Activated T-cell treated with anti-CD3 and anti-CD28 coated beads for 4 hours (primary cell): ENCODE data around the gene MSL2.
"Not testable (repeated sequence)": the region's sequence is repeated elsewhere in the genome, so short reads cannot be mapped to it uniquely, and the experiment has no call there.

Source experiments
- DNase-seq: peaks from one replicate; pipeline ENCODE4 v3.0.0-alpha.2; 2020

MSL2 gene

DNA sequence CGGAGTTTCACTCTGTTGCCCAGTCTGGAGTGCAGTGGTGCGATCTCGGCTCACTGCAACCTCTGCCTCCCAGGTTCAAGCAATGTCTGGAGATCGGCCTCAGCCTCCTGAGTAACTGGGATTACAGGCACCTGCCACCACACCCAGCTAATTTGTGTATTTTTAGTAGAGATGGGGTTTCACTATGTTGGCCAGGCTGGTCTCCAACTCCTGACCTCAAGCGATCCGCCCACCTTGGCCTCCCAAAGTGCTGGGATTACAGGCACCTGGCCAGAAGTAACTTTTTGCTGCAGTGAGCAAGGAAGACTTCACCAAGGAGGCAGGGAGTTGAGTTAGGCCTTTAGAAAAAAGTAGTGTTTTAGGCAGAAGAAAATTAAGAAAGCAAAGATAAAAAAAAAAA, 3.9 kb downstream of the MSL2 start:
- not testable (repeated sequence) for DNase-seq

GRCh38 chr3:136189859-136190617, 6.1 kb downstream of the MSL2 start:
- DNase-seq: no peak

DNA sequence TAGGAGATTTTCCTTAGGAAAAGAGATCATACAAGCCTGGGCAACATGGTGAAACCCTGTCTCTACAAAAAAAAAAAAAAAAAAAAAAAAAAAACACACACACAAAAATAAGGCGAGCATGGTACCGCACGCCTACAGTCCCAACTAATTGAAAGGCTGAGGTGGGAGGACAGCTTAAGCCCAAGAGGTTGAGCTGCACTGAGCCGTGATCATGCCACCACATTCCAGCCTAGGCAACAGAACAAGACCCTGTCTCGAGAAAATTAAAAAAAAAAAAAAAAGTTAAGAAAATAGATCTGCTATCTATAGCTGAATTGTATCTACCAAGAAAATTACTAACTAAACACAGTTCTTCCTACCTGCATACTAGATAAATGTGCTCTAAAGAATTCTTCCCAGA, 7.1 kb downstream of the MSL2 start:
- DNase-seq: no peak

DNA sequence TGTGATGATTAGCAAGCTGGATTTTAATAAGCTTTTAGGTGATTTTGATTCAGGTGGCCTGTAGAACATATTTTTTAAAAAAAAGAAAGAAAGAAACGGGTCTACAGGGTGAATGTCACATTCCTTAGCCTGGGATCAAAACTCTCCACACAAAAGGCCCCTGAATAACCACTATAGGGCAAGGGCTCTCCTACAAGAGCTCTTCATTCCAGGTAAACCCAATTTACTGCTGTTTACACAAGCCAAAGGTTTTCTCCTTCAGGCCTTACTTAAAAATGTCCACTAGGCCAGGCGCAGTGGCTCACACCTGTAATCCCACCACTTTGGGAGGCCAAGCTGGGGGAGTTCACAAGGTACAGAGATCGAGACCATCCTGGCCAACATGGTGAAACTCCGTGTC, 8.3 kb downstream of the MSL2 start:
- DNase-seq: no peak

GRCh38 chr3:136186846-136187245, 9.3 kb downstream of the MSL2 start:
- DNase-seq: no peak

DNA sequence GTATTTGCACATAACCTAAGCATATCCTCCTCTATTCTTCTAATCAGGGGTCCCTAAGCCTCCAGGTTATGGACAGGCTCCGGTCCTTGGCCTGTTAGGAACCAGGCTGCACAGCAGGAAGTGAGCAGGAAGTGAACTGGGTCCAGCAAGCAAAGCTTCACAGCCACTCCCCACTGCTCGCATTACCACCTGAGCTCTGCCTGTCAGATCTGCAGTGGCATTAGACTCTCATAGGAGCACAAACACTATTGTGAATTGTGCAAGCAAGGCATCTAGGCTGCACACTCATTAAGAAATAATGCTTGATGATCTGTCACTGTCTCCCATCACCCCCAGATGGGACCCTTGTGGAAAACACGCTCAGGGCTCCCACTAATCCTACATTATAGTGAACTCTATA, 9.8 kb downstream of the MSL2 start:
- no peak for DNase-seq

DNA sequence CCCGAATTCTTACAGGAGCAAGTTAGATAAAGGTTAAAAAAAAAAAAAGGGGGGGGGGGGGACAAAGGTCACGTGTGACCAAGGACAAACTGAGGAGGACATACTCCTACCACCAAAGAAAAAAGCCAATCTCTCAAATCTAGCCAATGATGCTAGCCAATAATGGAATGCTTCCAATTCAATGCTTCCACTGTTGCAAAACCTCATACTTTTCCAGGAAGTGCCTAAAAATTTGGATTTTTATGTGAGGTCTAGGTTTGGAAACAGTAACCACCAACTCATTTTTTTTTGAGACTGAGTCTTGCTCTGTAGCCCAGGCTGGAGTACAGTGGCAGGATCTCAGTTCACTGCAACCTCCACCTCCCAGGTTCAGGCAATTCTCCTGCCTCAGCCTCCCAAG, 11.4 kb downstream of the MSL2 start:
- no peak for DNase-seq

- no peak for DNase-seq
Observed at GRCh38 chr3:136181741-136182140, 14.4 kb downstream of the MSL2 start.

GRCh38 chr3:136177876-136178275, 18.3 kb downstream of the MSL2 start:
- no peak for DNase-seq

DNA sequence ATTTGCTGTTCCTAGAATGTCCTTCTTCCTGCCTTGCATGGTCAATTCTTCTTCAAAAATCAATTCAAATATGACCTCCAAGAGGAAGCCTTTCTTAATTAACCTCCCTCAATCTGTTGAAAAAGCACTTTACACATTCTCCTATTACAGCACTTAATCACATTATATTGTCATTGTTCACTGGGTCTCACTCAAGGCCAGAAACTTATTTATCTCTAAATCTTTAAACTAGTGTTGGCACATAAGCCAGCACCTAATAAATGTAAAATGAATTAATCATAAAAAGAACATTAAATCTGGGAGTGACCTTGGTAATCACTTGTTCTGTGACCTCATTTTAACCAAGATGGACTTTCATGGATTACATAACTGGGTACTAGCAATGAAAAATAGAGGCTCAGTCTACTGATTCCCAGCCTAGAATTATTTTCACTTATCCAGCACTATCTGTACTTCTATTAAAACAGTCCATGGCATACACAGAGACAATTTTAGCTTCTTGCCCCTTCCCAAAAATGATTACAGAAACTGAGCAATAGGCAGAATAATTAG, 22.1 kb downstream of the MSL2 start:
- no peak for DNase-seq

DNA sequence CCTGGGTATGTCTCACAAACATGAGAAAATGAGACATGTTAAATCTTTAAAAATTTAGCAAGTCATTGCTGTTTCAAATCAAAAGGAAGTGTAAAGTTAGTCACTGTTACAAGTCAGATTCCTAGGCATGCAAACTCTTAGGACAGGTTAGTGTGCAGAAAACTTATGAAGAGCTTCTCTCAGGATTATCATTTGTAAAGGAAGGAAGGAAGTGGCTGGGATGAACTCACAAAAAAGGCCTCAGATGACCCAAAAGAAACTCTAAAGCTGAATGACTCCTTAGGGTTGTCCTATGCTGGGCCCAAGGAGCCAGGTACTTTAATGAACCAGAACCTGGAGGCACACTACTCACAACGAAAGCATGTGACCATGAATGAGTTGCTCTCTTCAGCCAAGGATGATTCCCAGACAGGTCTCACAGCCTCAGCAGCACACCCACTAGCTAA, 25.0 kb downstream of the MSL2 start:
- DNase-seq: no peak

DNA sequence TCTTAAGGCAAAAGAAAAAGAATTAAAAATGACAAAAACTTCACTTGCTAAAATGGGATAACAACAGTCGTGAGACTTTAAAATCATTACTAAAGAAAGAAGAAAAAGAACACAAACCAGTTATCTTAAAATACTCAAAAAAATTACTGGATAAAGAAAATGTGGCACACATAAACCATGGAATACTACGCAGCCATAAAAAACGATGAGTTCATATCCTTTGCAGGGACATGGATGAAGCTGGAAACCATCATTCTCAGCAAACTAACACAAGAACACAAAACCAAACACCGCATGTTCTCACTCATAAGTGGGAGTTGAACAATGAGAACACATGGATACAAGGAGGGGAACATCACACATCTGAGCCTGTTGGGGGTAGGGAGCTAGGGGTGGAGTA, 27.9 kb downstream of the MSL2 start:
- DNase-seq: not testable (repeated sequence)

DNA sequence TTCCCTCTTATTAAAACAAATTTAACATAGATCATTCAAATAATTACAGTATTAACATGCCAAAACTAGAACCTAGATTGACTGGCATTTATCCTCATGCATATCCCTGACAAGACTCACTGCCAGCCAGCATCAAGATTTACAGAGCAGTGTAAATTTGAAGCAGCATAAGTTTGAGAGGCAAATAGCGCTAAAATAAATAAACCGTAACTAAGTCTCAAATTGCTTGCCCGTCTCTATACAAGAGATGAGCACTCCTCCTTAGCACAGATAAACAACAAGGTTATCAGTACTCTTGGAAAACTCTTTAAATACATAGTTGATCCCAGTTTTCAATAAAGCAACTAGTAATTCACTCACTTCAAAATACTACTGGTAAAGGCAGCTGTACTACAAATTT, 29.6 kb downstream of the MSL2 start:
- no peak for DNase-seq

- not testable (repeated sequence) for DNase-seq
Observed at GRCh38 chr3:136163607-136164006, 32.5 kb downstream of the MSL2 start.

DNA sequence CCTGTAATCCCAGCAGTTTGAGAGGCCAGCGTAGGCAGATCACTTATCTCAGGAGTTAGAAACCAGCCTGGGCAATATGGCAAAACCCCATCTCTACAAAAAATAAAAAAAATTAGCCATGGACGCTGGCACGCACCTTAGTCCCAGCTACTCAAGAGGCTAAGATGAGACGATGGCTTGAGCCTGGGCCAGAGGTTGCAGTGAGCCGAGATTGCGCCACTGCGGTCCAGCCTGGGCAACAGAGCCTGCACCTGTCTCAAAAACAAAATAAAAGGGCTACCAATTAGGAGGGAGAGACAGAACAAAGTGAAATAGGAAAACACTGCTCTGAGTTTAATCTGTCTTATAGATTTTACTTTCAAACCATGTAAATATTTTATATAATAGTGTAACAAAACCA, 33.8 kb downstream of the MSL2 start:
- no peak for DNase-seq

- no peak for DNase-seq
Observed at GRCh38 chr3:136161516-136161915, 34.6 kb downstream of the MSL2 start.

GRCh38 chr3:136152963-136153362, 43.2 kb downstream of the MSL2 start:
- DNase-seq: no peak

- DNase-seq: no peak
Observed at GRCh38 chr3:136152176-136152843, 43.8 kb downstream of the MSL2 start.

- no peak for DNase-seq
Observed at GRCh38 chr3:136151219-136151618, 44.9 kb downstream of the MSL2 start.

DNA sequence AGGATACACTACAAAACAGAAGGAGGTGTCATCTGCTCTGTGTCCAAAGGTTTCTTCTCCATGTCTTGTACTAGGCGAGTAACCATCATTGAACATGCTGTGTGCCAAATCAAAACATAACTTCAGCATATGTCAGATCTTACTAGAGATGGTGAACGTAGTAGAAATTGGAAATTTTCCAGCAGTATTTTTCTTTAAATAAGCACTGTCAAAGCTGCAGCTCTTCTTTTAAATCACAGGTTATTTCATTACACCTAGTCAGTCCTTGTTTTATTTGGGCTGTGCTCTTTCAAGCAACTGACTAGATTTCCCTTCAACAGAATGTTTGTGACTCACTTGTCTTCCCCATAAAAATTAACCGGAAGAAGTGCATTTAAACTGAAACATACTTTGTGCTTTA, 46.5 kb downstream of the MSL2 start:
- DNase-seq: no peak

- DNase-seq: no peak
Observed at GRCh38 chr3:136146981-136147729, 49.0 kb downstream of the MSL2 start.

GRCh38 chr3:136144397-136144796, 51.7 kb downstream of the MSL2 start:
- not testable (repeated sequence) for DNase-seq

GRCh38 chr3:136142592-136142991, 53.5 kb downstream of the MSL2 start:
- no peak for DNase-seq

- DNase-seq: no peak
Observed at GRCh38 chr3:136141891-136142290, 54.2 kb downstream of the MSL2 start.
